ENCODE results near the gene TENM3. TPM values are rescaled to one million over a fixed set of nuclear protein-coding genes. Genes with fewer than 3 reads are reported as not detected.

The TENM3 gene
- total RNA-seq, 2 experiments from 2014 or later: not detected

- Mint-ChIP-seq H3K27ac (no peak overlapping the region), H3K4me1 (ENCODE audit: low read depth) (no peaks in the 10 kb centered on the region), H3K4me3 (no peak overlapping the region), H3K27me3 (no peaks in the 10 kb centered on the region), H3K36me3 (no peaks in the 10 kb centered on the region), H3K9me3 (no peaks in the 10 kb centered on the region)
- intact Hi-C loops (cut with micrococcal nuclease): no loop called here
- DNase-seq: no peak
- ChIA-PET CTCF (no interaction called here), POLR2A (no interaction called here)
Measured at GRCh38 chr4:182778222-182778982, 535.2 kb downstream of the TENM3 start.

GRCh38 chr4:182786991-182787390 is 543.8 kb downstream of the TENM3 start:
- no peak overlapping the region for H3K4me3 Mint-ChIP-seq

GRCh38 chr4:182788201-182788600 is 545.0 kb downstream of the TENM3 start:
- CTCF ChIA-PET: no interaction called here
- DNase-seq: no peak
- POLR2A ChIA-PET: interaction anchor here (0.6 kb wide), 1 partner anchor 56 kb away, joined by 3 read pairs; no protein-coding TSS in a partner anchor
- intact Hi-C loops (cut with micrococcal nuclease): no loop called here
- H3K27me3 Mint-ChIP-seq: peaks cover 7% of the 10 kb centered on the region
- H3K9me3 Mint-ChIP-seq: no peaks in the 10 kb centered on the region
- H3K4me1 Mint-ChIP-seq (ENCODE audit: low read depth): no peaks in the 10 kb centered on the region
- no peak overlapping the region for H3K4me3 Mint-ChIP-seq
- H3K27ac Mint-ChIP-seq: no peak overlapping the region
- no peaks in the 10 kb centered on the region for H3K36me3 Mint-ChIP-seq

More at GRCh38 chr4:182786991-182787390, 543.8 kb downstream of the TENM3 start:
- intact Hi-C loops (cut with micrococcal nuclease): no loop called here
- ChIA-PET POLR2A (no interaction called here), CTCF (no interaction called here)
- H3K27ac Mint-ChIP-seq: no peak overlapping the region
- H3K27me3 Mint-ChIP-seq: peaks cover 2% of the 10 kb centered on the region
- no peaks in the 10 kb centered on the region for H3K36me3 Mint-ChIP-seq
- no peaks in the 10 kb centered on the region for H3K9me3 Mint-ChIP-seq
- no peak for DNase-seq
- H3K4me1 Mint-ChIP-seq (ENCODE audit: low read depth): no peaks in the 10 kb centered on the region

- intact Hi-C loops (cut with micrococcal nuclease): no loop called here
- no peak overlapping the region for H3K4me3 Mint-ChIP-seq
- no peak overlapping the region for H3K27ac Mint-ChIP-seq
- POLR2A ChIA-PET: no interaction called here
- no peaks in the 10 kb centered on the region for H3K9me3 Mint-ChIP-seq
- CTCF ChIA-PET: no interaction called here
- no peaks in the 10 kb centered on the region for H3K4me1 Mint-ChIP-seq (ENCODE audit: low read depth)
- no peak for DNase-seq
- H3K36me3 Mint-ChIP-seq: no peaks in the 10 kb centered on the region
- H3K27me3 Mint-ChIP-seq: peaks cover 7% of the 10 kb centered on the region
Measured at GRCh38 chr4:182789529-182789928, 546.3 kb downstream of the TENM3 start.

GRCh38 chr4:182795446-182796238 is 552.4 kb downstream of the TENM3 start:
- DNase-seq: no peak
- H3K27me3 Mint-ChIP-seq: peaks cover 8% of the 10 kb centered on the region
- no peaks in the 10 kb centered on the region for H3K9me3 Mint-ChIP-seq
- H3K27ac Mint-ChIP-seq: no peak overlapping the region
- no peaks in the 10 kb centered on the region for H3K36me3 Mint-ChIP-seq
- ChIA-PET POLR2A (no interaction called here), CTCF (no interaction called here)
- intact Hi-C loops (cut with micrococcal nuclease): no loop called here
- H3K4me1 Mint-ChIP-seq (ENCODE audit: low read depth): no peaks in the 10 kb centered on the region
- H3K4me3 Mint-ChIP-seq: no peak overlapping the region

GRCh38 chr4:182799515-182800215 is 556.5 kb downstream of the TENM3 start:
- no peaks in the 10 kb centered on the region for H3K36me3 Mint-ChIP-seq
- H3K27ac Mint-ChIP-seq: no peak overlapping the region
- DNase-seq: no peak
- no peak overlapping the region for H3K4me3 Mint-ChIP-seq
- H3K4me1 Mint-ChIP-seq (ENCODE audit: low read depth): no peaks in the 10 kb centered on the region
- no peaks in the 10 kb centered on the region for H3K9me3 Mint-ChIP-seq
- ChIA-PET CTCF (no interaction called here), POLR2A (no interaction called here)
- peaks cover 2% of the 10 kb centered on the region for H3K27me3 Mint-ChIP-seq
- intact Hi-C loops (cut with micrococcal nuclease): no loop called here

- peaks cover 2% of the 10 kb centered on the region for H3K27me3 Mint-ChIP-seq
- CTCF ChIA-PET: no interaction called here
- H3K4me1 Mint-ChIP-seq (ENCODE audit: low read depth): no peaks in the 10 kb centered on the region
- DNase-seq: no peak
- no peak overlapping the region for H3K27ac Mint-ChIP-seq
- no peaks in the 10 kb centered on the region for H3K36me3 Mint-ChIP-seq
- intact Hi-C loops (cut with micrococcal nuclease): no loop called here
- H3K4me3 Mint-ChIP-seq: no peak overlapping the region
- POLR2A ChIA-PET: no interaction called here
- no peaks in the 10 kb centered on the region for H3K9me3 Mint-ChIP-seq
Measured at GRCh38 chr4:182800216-182800515, 557.0 kb downstream of the TENM3 start.

- H3K27ac Mint-ChIP-seq: no peak overlapping the region
- peaks cover 3% of the 10 kb centered on the region for H3K4me1 Mint-ChIP-seq (ENCODE audit: low read depth)
- CTCF ChIA-PET: no interaction called here
- intact Hi-C loops (cut with micrococcal nuclease): no loop called here
- H3K27me3 Mint-ChIP-seq: peaks cover 5% of the 10 kb centered on the region
- H3K4me3 Mint-ChIP-seq: no peak overlapping the region
- DNase-seq: no peak
- POLR2A ChIA-PET: no interaction called here
- H3K9me3 Mint-ChIP-seq: no peaks in the 10 kb centered on the region
- no peaks in the 10 kb centered on the region for H3K36me3 Mint-ChIP-seq
Measured at GRCh38 chr4:182801636-182802035, 558.4 kb downstream of the TENM3 start.

- no peaks in the 10 kb centered on the region for H3K9me3 Mint-ChIP-seq
- no peaks in the 10 kb centered on the region for H3K36me3 Mint-ChIP-seq
- ChIA-PET POLR2A (no interaction called here), CTCF (no interaction called here)
- intact Hi-C loops (cut with micrococcal nuclease): no loop called here
- no peak for DNase-seq
- no peak overlapping the region for H3K4me3 Mint-ChIP-seq
- H3K4me1 Mint-ChIP-seq (ENCODE audit: low read depth): peaks cover 5% of the 10 kb centered on the region
- H3K27ac Mint-ChIP-seq: no peak overlapping the region
- H3K27me3 Mint-ChIP-seq: peaks cover 4% of the 10 kb centered on the region
Measured at GRCh38 chr4:182802621-182803020, 559.4 kb downstream of the TENM3 start.

- intact Hi-C loops (cut with micrococcal nuclease): no loop called here
- Mint-ChIP-seq H3K4me1 (ENCODE audit: low read depth) (peaks cover 5% of the 10 kb centered on the region), H3K27me3 (peaks cover 4% of the 10 kb centered on the region), H3K9me3 (no peaks in the 10 kb centered on the region), H3K27ac (no peak overlapping the region), H3K36me3 (no peaks in the 10 kb centered on the region), H3K4me3 (no peak overlapping the region)
- DNase-seq: no peak
- CTCF ChIA-PET: no interaction called here
- POLR2A ChIA-PET: no interaction called here
Measured at GRCh38 chr4:182803235-182803634, 560.0 kb downstream of the TENM3 start.

- Mint-ChIP-seq H3K4me3 (no peak overlapping the region), H3K27ac (no peak overlapping the region), H3K27me3 (peaks cover 4% of the 10 kb centered on the region), H3K4me1 (ENCODE audit: low read depth) (peaks cover 5% of the 10 kb centered on the region), H3K9me3 (peaks cover 8% of the 10 kb centered on the region), H3K36me3 (no peaks in the 10 kb centered on the region)
- ChIA-PET POLR2A (no interaction called here), CTCF (no interaction called here)
- intact Hi-C loops (cut with micrococcal nuclease): no loop called here
- no peak for DNase-seq
Measured at GRCh38 chr4:182804131-182804530, 560.9 kb downstream of the TENM3 start.

GRCh38 chr4:182805321-182805720 is 562.1 kb downstream of the TENM3 start:
- Mint-ChIP-seq H3K36me3 (no peaks in the 10 kb centered on the region), H3K9me3 (peaks cover 9% of the 10 kb centered on the region), H3K27me3 (peaks cover 4% of the 10 kb centered on the region), H3K4me3 (no peak overlapping the region), H3K4me1 (ENCODE audit: low read depth) (peaks cover 5% of the 10 kb centered on the region), H3K27ac (no peak overlapping the region)
- no peak for DNase-seq
- intact Hi-C loops (cut with micrococcal nuclease): no loop called here
- ChIA-PET CTCF (interaction anchor here (0.7 kb wide), 1 partner anchor 15 kb away, joined by 3 read pairs; no protein-coding TSS in a partner anchor), POLR2A (no interaction called here)

Data from activated CD4-positive, alpha-beta memory T cell treated with anti-CD3 and anti-CD28 coated beads for 36 hours (primary cell).